GM10266 (cell line): Measurements from ENCODE around the gene WNK1.

Experiments
- DNase-seq: peaks from one replicate; pipeline ENCODE4 v3.0.0; 2012; ENCODE audit errors: extremely low spot score
- TF ChIP-seq, protein P1 (sequence below): IDR thresholded peaks from 2 replicates; pipeline ENCODE4 v1.5.1; 2012; ENCODE audit warnings: mild to moderate bottlenecking, low read depth; ENCODE audit not compliant: control insufficient read depth, insufficient read depth; ENCODE audit errors: missing control alignments

WNK1 gene

GRCh38 chr12:896031-896430 lies 143.7 kb downstream of the WNK1 start:
- DNase-seq = no peak
- TF ChIP-seq, protein P1, sequence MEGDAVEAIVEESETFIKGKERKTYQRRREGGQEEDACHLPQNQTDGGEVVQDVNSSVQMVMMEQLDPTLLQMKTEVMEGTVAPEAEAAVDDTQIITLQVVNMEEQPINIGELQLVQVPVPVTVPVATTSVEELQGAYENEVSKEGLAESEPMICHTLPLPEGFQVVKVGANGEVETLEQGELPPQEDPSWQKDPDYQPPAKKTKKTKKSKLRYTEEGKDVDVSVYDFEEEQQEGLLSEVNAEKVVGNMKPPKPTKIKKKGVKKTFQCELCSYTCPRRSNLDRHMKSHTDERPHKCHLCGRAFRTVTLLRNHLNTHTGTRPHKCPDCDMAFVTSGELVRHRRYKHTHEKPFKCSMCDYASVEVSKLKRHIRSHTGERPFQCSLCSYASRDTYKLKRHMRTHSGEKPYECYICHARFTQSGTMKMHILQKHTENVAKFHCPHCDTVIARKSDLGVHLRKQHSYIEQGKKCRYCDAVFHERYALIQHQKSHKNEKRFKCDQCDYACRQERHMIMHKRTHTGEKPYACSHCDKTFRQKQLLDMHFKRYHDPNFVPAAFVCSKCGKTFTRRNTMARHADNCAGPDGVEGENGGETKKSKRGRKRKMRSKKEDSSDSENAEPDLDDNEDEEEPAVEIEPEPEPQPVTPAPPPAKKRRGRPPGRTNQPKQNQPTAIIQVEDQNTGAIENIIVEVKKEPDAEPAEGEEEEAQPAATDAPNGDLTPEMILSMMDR = no peak

DNA sequence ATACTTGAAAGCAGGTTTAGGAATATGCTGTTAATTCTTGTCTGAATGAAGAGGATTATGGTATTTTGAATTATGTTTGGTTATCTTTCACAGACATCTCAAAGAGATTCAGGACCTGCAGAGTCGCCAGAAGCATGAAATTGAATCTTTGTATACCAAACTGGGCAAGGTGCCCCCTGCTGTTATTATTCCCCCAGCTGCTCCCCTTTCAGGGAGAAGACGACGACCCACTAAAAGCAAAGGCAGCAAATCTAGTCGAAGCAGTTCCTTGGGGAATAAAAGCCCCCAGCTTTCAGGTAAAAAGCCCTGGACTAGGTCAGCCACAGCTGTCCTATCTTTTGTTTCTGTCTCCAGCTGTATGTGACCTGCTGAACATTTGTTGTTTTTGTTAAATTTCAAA lies 145.0 kb downstream of the WNK1 start:
- TF ChIP-seq, protein P1 = no peak
- no peak for DNase-seq

- TF ChIP-seq, protein P1 = no peak
- DNase-seq = no peak
Measured at GRCh38 chr12:902581-902980, 150.2 kb downstream of the WNK1 start.

DNA sequence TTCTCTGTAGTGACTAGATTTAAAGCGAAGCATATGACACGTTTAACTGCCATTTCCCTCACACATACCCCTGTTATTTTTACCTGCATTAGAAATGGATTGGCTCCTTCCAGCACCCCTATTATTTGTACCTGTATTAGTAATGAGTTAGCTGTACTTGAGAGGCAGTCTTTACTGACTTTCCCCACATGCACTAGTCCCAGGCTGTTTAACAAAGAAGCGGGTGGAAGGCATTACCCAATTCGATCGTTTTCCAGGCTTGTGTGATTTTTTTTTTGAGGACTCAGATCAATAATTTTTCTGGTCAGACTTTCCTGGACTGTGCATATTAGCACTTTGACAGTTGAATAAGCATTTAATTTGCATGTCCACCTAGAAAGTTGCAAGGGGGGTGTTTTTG lies 150.7 kb downstream of the WNK1 start:
- TF ChIP-seq, protein P1 = no peak
- DNase-seq = no peak

GRCh38 chr12:904010-904414 lies 151.6 kb downstream of the WNK1 start:
- no peak for DNase-seq
- TF ChIP-seq, protein P1 = no peak

- DNase-seq = no peak
- TF ChIP-seq, protein P1 = no peak
Measured at GRCh38 chr12:905261-906031, 153.1 kb downstream of the WNK1 start.

DNA sequence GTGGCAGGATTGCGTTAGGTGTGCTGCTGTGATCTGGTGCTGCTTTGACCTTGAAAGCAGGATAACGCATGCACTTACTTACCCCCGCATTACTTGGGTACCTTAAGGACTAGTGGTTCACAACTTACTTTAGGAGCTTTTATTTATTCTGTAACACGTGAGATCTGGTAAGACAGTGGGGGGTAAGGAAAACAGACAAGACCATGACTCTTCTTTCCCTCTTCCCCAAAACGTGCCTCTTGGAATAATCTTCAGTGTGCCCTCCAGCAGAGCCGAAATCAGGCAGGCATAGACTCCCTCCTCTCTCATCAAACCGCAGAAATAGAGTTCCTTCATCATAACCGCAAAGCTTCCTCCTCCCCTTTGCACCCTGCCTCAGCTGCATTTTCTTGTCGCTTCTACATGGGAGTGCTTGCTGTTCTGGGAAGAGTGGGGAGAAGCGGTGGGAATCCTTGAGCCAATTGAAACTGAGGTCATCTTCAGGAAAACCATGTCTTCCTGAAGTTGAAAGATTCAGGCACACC lies 153.7 kb downstream of the WNK1 start:
- DNase-seq = no peak

More for the DNA sequence above, 153.7 kb downstream of the WNK1 start:
- TF ChIP-seq, protein P1 = no peak
